ENCODE results near the gene LRRTM3.

LRRTM3 gene

DNA sequence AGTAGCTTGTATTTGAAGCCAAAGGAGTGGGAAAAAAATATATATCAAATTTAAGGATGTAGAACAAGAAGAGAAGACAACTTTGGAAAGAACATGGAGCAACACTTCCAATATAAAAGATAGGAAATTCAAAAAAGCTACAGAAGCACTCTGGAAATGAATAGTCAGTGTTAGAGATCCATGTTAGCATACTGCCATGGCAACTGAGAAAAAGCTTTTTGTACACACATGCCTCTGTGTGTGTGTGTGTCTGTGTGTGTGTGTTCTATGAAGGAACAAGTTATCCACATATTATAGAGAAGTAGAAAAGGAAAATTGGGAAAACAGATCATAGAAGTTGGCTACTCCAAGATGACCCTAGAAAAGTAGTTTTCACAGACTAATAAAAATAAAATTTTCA lies 96.3 kb downstream of the LRRTM3 start:
- DNase-seq (ENCODE audit: low read depth) = no peak

DNA sequence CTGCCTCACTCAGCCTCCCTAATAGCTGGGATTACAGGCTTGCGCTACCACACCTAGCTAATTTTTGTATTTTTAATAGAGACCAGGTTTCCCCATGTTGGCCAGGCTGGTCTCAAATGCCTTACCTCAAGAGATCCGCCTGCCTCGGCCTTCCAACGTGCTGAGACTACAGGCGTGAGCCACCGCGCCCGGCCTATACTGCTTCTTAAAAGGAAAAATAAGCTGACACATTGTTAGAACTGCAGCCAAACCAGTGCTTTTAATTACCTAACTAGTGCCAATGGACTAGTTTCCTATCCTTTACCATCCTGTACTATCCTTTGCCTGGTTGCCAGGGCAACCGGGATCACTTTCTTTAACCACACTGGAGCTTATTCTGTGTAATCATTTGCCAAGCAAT lies 108.0 kb downstream of the LRRTM3 start:
- no peak for DNase-seq (ENCODE audit: low read depth)

DNA sequence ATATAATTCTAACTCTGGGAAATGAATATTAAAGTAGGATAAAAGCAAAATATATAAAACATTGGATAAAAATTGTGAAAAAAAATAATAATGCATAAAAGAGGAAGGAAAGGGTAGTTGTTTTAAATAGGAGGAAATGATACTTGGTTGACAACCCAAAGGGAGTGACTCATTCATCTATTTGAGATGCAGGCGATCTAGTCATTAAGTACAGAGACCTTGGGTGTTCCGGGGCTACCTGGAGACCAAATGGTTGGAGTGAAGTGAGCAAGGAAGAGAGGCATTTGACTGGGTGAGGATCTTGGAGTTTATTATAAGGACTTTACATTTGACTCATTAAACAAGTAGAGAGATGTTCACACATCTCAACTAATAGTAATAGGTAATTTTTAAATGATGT lies 111.0 kb downstream of the LRRTM3 start:
- no peak for DNase-seq (ENCODE audit: low read depth)

DNA sequence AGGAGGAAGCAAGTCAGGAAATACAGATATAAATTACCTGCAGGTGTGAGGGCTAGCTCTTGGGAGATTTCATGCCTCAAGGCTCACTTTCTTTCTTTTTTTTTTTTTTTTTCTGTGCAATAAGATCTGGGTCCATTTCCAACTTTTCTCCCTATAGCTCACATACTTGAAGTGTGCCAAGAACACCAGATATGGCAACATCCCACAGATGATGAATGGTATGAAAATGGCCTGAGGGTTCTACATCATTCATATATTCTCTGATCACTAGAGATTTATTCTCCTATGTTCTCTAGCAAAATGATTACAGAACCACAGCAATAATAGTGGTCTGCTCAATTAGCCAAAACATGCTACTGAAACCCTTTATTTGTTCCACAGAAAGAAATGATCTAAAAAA lies 117.2 kb downstream of the LRRTM3 start:
- DNase-seq (ENCODE audit: low read depth) = no peak

DNA sequence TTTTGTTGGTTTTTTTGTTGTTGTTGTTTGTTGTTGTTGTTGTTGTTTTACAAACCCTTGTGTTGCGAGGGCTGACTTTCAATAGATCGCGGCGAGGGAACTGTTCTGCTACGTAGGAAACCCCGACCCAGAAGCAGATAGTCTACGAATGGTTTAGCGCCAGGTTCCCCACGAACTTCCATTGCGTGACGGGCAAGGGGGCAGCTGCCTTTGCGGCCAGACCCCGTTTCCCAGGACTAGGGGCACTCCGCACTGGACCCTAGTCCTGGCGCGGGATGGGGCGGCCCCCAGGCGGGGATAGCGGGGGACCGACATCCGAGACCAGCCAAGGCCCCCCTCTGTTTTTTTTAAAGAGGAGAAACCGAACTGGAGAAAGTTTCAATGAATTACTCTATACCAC lies 119.6 kb downstream of the LRRTM3 start:
- no peak for DNase-seq (ENCODE audit: low read depth)

DNA sequence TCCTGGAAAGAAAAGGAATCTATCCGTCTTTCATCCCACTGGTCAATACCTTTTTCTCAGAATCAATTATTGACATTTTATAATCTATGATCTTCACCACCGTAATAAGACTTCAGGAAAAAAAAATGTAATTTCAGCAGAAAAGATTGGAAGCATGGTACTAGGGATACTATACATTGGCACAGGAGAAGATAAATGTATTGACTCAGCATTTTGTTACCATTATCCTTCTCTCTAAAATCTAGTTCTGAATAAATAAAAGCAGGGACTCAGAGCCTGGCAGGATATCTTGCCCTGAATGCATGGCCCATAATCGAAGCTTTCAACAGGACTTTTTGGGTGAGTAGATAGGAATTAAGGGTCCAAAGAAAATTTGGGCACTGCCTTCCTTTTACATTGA lies 120.7 kb downstream of the LRRTM3 start:
- DNase-seq (ENCODE audit: low read depth) = no peak

DNA sequence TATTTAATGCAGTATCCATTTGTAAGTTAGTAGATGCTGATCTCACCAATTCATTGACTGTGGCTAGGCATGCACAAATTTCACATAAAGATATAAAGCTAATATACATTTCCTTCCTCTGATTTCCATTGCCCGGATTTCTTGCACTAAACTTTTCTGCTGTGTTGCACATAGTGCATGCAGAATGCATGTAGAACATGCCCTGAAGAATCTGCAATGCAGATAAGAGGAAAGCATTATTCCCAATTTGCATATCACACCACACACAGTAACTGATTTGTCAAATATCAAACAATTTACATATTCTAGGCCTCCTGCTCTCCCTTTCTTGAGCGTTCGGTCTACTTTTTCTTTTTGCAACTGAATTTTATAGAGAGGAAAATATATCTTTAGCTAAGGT lies 124.2 kb downstream of the LRRTM3 start:
- DNase-seq (ENCODE audit: low read depth) = no peak

DNA sequence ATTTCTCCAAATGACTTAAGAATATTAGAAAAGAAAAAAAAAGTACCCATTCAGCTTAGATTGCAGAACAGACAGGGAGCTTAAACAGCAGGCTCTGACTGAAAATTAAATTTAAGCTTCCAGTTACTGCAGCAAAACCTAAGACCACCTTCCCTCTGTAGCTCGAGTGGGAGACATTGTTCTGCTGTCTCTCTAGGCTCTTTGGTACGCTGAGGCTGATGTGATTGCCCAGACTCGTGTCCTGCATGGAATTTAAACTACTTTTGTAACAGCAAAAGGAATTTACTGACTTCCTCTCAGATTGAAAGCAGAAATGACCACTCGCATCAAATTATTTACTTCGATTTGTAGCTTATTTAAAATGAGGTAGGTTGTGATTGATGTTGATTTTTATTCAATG lies 124.6 kb downstream of the LRRTM3 start:
- DNase-seq (ENCODE audit: low read depth) = no peak

DNA sequence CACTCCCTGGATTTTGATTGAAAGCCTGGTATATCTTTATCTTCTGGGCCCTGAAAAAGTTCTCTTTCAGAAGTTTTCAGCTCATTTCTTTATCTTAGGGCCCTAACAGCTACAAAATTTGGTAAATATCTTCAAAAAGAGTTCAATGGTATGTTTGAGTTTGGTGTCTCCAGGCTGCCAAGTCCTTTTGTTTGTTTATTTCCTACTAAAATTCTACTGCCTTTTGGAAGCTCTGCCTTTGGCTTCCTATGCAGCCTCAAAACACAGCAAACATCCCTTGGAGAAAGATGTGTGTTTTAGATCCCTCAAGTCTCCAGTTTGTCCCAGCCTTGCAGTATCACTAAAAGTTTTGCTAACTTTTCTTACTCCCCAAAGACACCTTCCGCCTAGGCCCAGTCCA lies 146.8 kb downstream of the LRRTM3 start:
- DNase-seq (ENCODE audit: low read depth) = no peak

DNA sequence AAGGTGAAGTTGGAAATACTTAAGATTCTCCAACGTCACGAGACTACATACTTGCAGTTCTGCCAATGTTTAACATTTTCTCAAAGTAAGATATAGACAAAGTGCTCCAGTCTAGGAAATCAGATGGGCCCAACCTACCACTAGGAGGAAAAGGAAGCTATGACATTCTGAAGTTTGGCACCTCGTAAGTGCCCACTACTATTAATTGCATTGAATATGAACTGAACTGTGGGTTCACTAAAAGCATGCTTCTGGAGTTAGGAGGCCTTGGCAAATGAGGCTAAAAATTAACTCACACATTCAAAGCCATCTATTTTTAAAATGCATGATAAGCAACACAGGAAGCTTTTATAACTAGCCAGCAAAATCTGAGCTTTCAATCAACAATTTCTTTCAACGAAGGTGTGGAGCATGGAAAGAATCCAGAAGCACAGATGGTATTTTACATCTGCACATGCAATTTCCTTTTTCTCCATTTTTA lies 149.7 kb downstream of the LRRTM3 start:
- no peak for DNase-seq (ENCODE audit: low read depth)

DNA sequence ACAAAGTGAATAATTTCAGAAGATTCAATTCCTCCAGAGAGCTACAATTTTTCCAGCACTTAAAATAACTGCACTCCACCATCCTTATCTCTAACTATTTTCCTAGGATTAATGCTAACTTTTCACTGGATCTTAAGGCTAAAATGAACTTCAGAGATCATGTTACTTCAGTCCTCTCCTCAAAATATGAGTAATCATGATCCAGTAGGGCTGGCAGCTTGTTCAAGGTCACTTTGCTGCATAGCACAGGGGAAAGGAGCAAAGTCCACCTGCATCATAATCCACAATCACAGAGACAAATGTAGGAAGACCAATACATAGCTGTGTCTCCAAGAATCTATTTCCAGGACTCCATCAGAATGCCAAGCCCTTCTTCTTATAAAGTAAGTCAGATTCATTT lies 150.3 kb downstream of the LRRTM3 start:
- DNase-seq (ENCODE audit: low read depth) = no peak

DNA sequence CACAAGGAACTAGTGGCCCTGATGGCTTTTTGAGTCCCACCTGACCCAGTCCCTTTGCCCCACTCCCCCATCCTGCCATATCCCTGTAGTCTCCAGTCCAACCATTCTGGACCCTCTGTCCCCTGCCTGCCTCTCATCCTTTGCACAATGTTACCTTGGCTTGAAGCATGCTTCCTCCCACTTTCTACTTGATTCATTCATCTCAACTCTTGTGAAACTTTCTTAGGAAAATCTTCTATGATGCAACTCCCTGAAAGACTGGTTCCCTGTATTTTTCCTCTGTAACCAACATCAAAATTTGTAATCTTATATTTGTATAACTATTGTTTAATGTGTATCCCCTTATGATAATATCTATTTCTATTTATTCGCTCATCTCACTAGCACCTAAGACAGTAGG lies 151.5 kb downstream of the LRRTM3 start:
- no peak for DNase-seq (ENCODE audit: low read depth)

DNA sequence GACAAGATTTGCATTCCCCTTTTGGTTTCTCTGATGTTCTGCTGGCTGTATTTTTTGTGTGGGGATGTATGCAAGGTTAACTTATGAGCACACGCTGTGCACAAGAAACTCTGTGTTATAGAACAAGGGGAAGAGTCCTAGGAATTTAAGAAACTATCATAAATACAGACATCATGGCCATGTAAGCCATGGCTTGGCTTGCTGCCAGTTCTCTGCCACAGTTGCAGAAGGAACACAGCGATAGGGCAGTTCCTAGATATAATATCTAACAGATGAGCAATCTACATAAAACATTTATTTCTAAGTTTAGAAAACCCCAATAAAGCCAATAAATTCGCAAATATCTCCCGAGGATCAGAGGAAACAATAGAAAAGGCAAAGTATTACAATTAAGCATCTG lies 153.3 kb downstream of the LRRTM3 start:
- no peak for DNase-seq (ENCODE audit: low read depth)

DNA sequence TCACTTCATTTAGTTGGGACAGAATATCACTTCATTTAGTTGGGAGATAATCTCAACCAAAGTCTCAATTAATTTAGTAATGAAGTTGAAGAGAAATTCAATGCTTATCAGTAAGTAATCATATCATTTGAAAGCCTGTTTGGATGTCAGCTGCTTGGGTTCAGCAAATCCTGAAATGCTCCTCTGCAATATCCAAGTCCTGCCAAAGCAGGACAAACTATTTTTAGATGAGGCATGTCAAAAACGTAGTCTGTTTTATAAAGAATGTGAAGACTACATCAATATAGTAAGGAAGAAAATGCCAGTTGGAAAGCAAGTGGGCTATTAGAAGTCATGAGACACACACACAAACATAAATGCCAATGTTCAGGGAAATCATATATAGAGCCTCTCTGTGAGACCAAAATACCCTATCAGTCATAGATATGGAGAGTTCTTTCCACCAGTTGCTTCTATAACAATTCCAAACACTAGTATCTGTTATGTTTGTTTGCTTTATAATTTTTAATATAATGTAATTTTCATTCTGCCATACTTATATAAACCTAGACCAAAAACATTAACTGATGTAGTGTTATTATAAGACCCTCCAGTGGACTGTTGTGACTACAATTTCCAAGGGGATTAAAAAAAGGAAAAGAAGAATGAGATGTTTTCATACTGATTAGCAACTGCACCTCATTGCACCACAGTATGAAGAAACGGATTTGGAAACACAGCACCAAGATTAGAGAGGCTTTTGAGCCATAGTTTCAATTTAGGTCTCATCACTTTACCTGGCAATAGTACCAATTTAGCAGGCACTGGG lies 160.7 kb downstream of the LRRTM3 start:
- no peak for DNase-seq (ENCODE audit: low read depth)

DNA sequence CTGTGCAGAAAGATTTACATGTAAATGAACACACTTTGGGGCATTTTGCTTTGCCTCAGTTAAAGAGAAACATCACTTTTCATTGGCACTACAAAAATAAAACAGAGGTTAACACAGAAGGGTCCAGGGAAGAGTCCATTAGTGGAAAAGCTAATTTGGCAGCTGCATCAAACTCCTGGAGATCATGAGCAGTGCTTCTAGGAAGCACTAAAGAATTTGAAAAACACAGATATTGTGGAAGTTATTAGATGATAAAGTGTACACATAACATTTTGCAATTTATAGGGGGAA lies 161.2 kb downstream of the LRRTM3 start:
- DNase-seq (ENCODE audit: low read depth) = no peak

DNA sequence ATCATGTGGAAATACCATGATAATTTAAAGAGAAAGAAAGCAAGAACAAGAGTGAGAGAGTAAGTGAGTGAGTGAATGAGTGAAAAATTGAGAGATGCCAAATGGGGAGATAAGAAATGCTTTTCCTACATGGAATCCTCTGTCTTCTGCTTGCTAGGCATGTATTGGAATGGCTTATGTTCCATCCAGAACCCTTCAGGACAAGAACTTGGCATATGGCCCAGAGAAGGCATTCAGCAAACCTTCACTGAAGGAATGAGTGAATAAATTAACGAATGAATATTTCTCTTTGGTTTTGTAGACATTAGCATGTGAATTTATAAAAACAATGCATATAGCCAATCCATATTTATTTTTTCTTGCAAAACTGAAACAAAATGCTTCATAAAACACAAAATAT lies 162.2 kb downstream of the LRRTM3 start:
- DNase-seq (ENCODE audit: low read depth) = no peak

DNA sequence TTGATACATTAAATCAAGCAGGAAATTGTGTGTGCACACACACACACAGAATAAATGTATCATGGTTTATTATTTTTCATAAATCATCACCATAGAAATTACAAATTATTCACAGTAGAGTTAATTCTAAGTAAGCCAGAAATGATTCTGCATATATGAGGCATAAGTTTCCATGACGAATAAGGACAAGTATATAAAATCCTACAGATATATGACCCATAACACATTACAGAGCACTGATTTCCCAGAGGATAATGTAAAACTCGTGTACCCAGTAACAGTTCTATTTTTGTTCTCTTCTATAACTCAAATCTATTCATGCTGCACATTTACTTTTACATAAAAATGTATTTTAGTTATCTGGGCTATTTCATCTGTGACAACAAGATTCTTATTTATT lies 169.7 kb downstream of the LRRTM3 start:
- DNase-seq (ENCODE audit: low read depth) = no peak

DNA sequence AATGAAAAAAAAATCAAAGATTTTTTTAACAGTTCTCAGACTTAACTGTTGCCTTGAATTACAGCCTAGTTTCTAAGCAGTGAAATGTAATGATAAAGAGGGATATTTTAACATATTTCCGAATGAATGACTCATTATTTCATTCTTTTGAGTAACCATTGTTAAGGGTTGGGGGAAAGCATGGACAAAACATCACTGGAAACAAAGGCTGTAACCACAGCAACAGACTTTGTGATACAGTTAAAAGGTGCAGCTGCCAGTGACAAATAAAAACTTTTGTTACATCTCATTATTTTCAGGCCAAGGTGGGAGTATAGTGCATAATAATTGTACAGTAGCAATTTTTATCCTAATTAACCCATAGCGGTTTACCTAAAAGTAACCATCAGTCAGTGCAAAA lies 172.6 kb downstream of the LRRTM3 start:
- no peak for DNase-seq (ENCODE audit: low read depth)

DNA sequence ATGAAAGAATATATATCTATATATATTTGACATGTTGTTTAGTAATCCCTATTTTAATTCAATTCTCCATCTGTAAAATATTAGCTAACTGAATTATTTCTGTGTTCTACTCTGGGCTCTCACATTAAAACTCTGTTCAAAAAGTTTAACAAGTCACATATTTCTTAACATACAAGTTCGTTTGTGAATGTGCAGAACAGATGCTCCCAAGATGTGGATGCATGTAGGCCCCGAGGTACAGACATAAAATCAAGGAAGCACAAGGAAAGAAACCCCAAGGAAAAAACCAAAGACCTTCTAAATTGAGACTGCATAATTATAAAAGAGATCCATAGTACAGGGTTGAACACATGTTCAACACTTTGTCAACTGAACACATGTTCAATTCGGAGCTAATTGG lies 175.1 kb downstream of the LRRTM3 start:
- no peak for DNase-seq (ENCODE audit: low read depth)

DNA sequence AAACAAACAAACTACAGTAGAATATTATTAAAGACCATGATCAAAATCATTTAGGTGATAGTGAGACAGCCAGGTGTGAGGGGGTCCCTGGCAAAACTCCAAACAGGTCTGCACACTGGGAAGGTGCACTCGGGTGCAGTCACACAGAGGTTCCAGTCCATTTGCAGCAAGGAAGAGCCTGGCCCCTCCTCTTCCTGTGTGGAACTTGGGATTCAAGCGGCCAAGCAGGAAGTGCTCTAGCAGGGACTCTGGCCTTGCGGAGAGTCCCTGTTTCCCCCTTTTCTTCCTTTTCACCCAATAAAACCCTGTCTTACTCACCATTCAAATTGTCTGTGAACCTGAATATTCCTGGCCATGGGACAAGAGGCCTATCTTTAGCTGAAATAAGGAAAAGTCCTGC lies 181.8 kb downstream of the LRRTM3 start:
- no peak for DNase-seq (ENCODE audit: low read depth)

DNA sequence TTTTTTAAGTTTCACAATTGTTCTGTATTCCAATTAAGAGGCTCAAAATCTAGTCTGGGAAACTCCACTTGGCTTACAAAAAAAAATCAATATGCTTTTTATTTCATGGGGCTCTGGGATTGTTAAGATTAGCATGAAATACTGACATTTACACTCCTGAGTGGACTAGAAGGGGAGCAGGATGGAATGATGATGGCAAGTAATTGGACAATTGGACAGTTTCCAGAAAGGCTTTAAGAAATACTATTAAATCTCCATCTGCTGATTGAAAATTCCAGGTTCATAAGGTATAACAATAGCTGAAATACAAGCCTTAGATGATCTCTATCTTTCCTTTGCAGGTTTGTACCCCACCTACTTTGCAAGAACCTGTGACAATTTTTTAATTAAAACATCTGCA lies 184.4 kb downstream of the LRRTM3 start:
- DNase-seq (ENCODE audit: low read depth) = no peak

DNA sequence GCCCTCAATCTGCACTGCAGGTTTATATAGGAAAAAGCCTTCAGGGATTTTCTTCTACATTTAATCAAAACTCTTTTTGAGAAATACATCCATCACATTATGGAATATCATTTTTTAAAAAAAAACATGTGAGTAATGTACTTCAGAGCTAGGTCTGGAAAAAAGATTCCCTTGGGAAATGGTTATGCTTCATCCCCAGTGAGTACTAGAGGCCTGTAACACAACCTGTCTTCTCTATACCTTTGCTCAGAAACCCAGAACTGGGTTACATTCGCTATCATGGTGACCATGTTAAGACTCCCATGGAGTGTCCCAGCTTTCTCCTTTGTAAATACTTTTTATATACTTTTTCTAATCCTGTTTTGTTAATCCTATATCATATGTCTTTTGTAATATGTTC lies 186.9 kb downstream of the LRRTM3 start:
- no peak for DNase-seq (ENCODE audit: low read depth)

DNA sequence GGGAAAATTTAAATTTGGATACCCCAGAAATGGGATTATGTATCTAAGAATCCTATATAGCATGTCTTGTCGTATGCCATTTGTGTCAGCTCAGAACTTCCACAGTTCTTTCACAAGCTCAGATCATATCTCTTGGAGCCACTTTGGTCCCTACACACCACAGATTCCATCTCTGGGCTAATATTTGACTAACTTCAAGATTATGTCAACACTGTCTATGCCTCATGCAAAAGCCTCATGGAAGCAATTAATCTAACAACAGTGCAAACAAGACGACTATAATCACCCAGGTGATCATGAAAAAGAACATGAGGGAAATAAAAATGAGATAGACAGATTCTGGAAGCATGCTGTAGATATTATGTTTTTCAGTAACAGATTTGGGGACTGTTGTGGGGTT lies 189.1 kb downstream of the LRRTM3 start:
- no peak for DNase-seq (ENCODE audit: low read depth)

DNA sequence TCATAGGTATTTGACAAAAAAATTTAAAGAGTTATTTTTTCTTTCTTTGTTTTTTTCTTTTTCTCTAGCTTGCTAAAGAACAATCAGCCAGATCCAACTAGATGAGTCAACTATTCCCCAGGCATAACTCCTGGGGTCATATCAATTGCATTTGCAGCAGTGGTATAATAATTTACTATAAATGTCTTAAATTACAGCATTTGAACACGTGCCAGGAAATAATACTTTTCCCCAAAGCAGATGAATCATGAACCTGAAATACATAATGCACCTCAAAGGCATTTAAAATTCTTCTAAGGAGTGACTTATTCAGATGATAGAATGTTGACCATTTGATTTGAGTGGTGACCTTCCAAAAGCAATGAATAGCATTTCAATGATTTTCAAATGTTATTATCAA lies 190.1 kb downstream of the LRRTM3 start:
- DNase-seq (ENCODE audit: low read depth) = no peak

DNA sequence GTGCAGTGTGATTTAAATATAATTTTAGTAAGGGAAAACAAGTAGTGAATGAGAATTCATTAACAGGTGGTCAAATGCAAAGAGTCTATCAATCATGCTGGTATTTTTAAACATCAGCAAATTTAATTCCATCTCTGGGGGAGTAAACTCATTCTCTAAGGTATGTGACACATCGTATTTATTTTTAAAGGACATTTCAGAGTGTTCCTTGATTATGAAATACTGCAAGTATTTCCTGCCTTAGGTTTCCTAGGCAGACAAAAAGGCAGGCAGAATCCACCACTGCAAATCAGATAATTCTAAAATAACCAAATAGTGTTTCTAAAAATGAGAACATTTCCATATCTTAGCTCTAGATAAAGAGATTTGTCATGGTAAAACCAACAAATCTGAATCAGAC lies 193.8 kb downstream of the LRRTM3 start:
- no peak for DNase-seq (ENCODE audit: low read depth)

Measured in activated T-cell treated with anti-CD3 and anti-CD28 coated beads for 1 hour (primary cell).